ENCODE data around the gene MAK. TPM values are rescaled to one million over a fixed set of nuclear protein-coding genes. Genes with fewer than 3 reads are reported as not detected.

Gene MAK
- total and polyA plus RNA-seq, 2 of the 13 experiments (the other 11 are each of a cell fraction or from before 2014, with no cell fraction given): 0.04 TPM; not detected in 1

- no peak for TF ChIP-seq AKNA (CRISPR knock-in tag; IDR thresholded peaks at IDR 0.05; ENCODE audit: borderline replicate concordance)
- no peak for TF ChIP-seq CBX2 (IDR thresholded peaks at IDR 0.05; ENCODE audit: low read depth, low read length)
- no peak for TF ChIP-seq CBX2 (CRISPR knock-in tag; IDR thresholded peaks at IDR 0.05; ENCODE audit: low read depth)
- no peak for TF ChIP-seq ZNF792 (CRISPR knock-in tag; IDR thresholded peaks at IDR 0.05)
- TF ChIP-seq ZHX2 (IDR thresholded peaks at IDR 0.05; ENCODE audit: low read depth): no peak
- TF ChIP-seq ZHX2 (CRISPR knock-in tag; IDR thresholded peaks at IDR 0.05; ENCODE audit: borderline replicate concordance): no peak
- TF ChIP-seq, protein P1, sequence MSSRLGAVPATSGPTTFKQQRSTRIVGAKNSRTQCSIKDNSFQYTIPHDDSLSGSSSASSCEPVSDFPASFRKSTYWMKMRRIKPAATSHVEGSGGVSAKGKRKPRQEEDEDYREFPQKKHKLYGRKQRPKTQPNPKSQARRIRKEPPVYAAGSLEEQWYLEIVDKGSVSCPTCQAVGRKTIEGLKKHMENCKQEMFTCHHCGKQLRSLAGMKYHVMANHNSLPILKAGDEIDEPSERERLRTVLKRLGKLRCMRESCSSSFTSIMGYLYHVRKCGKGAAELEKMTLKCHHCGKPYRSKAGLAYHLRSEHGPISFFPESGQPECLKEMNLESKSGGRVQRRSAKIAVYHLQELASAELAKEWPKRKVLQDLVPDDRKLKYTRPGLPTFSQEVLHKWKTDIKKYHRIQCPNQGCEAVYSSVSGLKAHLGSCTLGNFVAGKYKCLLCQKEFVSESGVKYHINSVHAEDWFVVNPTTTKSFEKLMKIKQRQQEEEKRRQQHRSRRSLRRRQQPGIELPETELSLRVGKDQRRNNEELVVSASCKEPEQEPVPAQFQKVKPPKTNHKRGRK (CRISPR knock-in tag; IDR thresholded peaks at IDR 0.05): no peak
- no peak for TF ChIP-seq ZNF232 (CRISPR knock-in tag; IDR thresholded peaks at IDR 0.05; ENCODE audit: borderline replicate concordance)
- no peak for TF ChIP-seq ZNF17 (CRISPR knock-in tag; IDR thresholded peaks at IDR 0.05)
- no peak for TF ChIP-seq TCF7L2 (IDR thresholded peaks at IDR 0.05; ENCODE audit: low read depth, low read length)
- TF ChIP-seq ZNF766 (CRISPR knock-in tag; IDR thresholded peaks at IDR 0.05; ENCODE audit: borderline replicate concordance): no peak
- TF ChIP-seq, protein P2, sequence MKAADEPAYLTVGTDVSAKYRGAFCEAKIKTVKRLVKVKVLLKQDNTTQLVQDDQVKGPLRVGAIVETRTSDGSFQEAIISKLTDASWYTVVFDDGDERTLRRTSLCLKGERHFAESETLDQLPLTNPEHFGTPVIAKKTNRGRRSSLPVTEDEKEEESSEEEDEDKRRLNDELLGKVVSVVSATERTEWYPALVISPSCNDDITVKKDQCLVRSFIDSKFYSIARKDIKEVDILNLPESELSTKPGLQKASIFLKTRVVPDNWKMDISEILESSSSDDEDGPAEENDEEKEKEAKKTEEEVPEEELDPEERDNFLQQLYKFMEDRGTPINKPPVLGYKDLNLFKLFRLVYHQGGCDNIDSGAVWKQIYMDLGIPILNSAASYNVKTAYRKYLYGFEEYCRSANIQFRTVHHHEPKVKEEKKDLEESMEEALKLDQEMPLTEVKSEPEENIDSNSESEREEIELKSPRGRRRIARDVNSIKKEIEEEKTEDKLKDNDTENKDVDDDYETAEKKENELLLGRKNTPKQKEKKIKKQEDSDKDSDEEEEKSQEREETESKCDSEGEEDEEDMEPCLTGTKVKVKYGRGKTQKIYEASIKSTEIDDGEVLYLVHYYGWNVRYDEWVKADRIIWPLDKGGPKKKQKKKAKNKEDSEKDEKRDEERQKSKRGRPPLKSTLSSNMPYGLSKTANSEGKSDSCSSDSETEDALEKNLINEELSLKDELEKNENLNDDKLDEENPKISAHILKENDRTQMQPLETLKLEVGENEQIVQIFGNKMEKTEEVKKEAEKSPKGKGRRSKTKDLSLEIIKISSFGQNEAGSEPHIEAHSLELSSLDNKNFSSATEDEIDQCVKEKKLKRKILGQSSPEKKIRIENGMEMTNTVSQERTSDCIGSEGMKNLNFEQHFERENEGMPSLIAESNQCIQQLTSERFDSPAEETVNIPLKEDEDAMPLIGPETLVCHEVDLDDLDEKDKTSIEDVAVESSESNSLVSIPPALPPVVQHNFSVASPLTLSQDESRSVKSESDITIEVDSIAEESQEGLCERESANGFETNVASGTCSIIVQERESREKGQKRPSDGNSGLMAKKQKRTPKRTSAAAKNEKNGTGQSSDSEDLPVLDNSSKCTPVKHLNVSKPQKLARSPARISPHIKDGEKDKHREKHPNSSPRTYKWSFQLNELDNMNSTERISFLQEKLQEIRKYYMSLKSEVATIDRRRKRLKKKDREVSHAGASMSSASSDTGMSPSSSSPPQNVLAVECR (CRISPR knock-in tag; IDR thresholded peaks at IDR 0.05; ENCODE audit: borderline replicate concordance): no peak
Observed at GRCh38 chr6:10801224-10801848, 37.0 kb downstream of the MAK start (continued).
